Measurements from ENCODE around the gene ZNF649.
"Not testable (repeated sequence)": the region's sequence is repeated elsewhere in the genome, so short reads cannot be mapped to it uniquely, and the experiment has no call there.

Gene ZNF649

GRCh38 chr19:51904331-51905165, at the start of gene ZNF649:
TSS of gene ZNF649 (minus strand) at chr19:51905017. CDS start at chr19:51900107, 4,910 bp downstream.
- peak; percentile 42 for DNase-seq

GRCh38 chr19:51948975-51949374, 44.2 kb upstream of the ZNF649 start:
- DNase-seq = no peak

- no peak for DNase-seq
Observed at GRCh38 chr19:51946602-51947001, 41.8 kb upstream of the ZNF649 start.

GRCh38 chr19:51944798-51945552, 40.2 kb upstream of the ZNF649 start:
- no peak for DNase-seq

GRCh38 chr19:51938936-51939335, 34.1 kb upstream of the ZNF649 start:
- no peak for DNase-seq

- no peak for DNase-seq
Observed at GRCh38 chr19:51931921-51932320, 27.1 kb upstream of the ZNF649 start.

GRCh38 chr19:51927859-51928258, 23.0 kb upstream of the ZNF649 start:
- DNase-seq = no peak

- peak; percentile 44 to 61 for DNase-seq
Observed at GRCh38 chr19:51926784-51927741, 22.2 kb upstream of the ZNF649 start, which contains the start of gene ZNF613. TSS of gene ZNF613 (plus strand) at chr19:51927472. CDS start at chr19:51936221, 8,749 bp downstream.

- DNase-seq = no peak
Observed at GRCh38 chr19:51926426-51926783, 21.6 kb upstream of the ZNF649 start.

GRCh38 chr19:51921949-51922348, 17.1 kb upstream of the ZNF649 start:
- no peak for DNase-seq

GRCh38 chr19:51919606-51920005, 14.8 kb upstream of the ZNF649 start:
- no peak for DNase-seq

GRCh38 chr19:51916167-51916566, 11.3 kb upstream of the ZNF649 start:
- DNase-seq = no peak

- no peak for DNase-seq
Observed at GRCh38 chr19:51915324-51915867, 10.6 kb upstream of the ZNF649 start.

- DNase-seq = not testable (repeated sequence)
Observed at GRCh38 chr19:51907981-51908380, 3.2 kb upstream of the ZNF649 start.

- not testable (repeated sequence) for DNase-seq
Observed at GRCh38 chr19:51906108-51906507, 1.3 kb upstream of the ZNF649 start.

- not testable (repeated sequence) for DNase-seq
Observed at GRCh38 chr19:51905639-51906038, 822 bp upstream of the ZNF649 start.

- DNase-seq = no peak
Observed at GRCh38 chr19:51905206-51905605, 389 bp upstream of the ZNF649 start.

GRCh38 chr19:51903192-51903591, 1.6 kb downstream of the ZNF649 start:
- DNase-seq = no peak

GRCh38 chr19:51901860-51902259, 3.0 kb downstream of the ZNF649 start:
- DNase-seq = no peak

GRCh38 chr19:51891193-51891747, 13.5 kb downstream of the ZNF649 start:
- DNase-seq = no peak

- DNase-seq = no peak
Observed at GRCh38 chr19:51889934-51890333, 14.9 kb downstream of the ZNF649 start.

All from Kasumi-1 (cell line).